Heart left ventricle (tissue), 13 donors: Measurements from ENCODE around the gene USP54.

Experiments
- POLR2A ChIP-seq, 2 donors: fragments of 450-650 bp; IDR thresholded peaks; one replicate each; pipeline ENCODE4 v1.6.1; 2017; ENCODE audit warnings: antibody characterized with exemption in 2 of 2, mild to moderate bottlenecking in 2 of 2, moderate library complexity in 2 of 2
- TF ChIP-seq, protein P1 (sequence below), 12 donors: fragments of 200-600 bp; sonication (generic) in 4 of 12; IDR thresholded peaks; one replicate each; pipeline versions ENCODE4 v1.5.0 to v1.8.0; 2018 to 2022; ENCODE audit warnings: antibody characterized with exemption in 12 of 12, mild to moderate bottlenecking in 5 of 12
- donor health status: ischemic (EF 13 %, LVEDD 7.1; RV severe dilation, severe dysfunction).
- donor health status: DM: no; HTN: yes; CAD: no.
- donor health status: DM: no; HTN: no; CAD: no.
- donor health status: ischemic (EF 25% LVEDD 6.9; RV normal size, moderate dysfunction).
- donor health status: ischemic (EF 25% LVEDD 5.7; RV mildly dilated, moderate dysfunction).
- donor health status: ischemic (EF 35%, LVEDD 5.7; RV mildly dilated, moderate dysfunction).
- donor health status: nonischemic (EF 11% LVEDD 7.7; RV severe dilation, severe dysfunction).
- donor health status: DM: yes; HTN: yes; CAD: no.
- donor health status: PGD.
- donor health status: ischemic (EF 29% LVEDD 5.4; RV normal size, mild dysfunction).
- donor health status: nonischemic (EF 23%, LVEDD 6.1; RV moderate dilation, normal function).

DNA sequence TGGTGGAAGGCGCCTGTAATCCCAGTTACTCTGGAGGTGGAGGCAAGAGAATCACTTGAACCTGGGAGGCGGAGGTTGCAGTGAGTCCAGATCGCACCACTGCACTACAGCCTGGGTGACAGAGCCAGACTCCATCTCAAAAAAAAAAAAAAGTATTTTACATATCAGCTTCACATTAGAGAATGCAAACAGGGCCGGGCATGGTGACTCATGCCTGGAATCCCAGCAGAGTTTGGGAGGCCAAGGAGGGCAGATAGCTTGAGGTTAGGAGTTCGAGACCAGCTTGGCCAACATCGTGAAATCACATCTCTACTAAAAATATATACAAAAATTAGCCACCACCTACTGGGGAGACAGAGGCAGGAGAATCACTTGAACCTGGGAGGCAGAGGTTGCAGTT, 31.6 kb downstream of the USP54 start:
- TF ChIP-seq, protein P1, sequence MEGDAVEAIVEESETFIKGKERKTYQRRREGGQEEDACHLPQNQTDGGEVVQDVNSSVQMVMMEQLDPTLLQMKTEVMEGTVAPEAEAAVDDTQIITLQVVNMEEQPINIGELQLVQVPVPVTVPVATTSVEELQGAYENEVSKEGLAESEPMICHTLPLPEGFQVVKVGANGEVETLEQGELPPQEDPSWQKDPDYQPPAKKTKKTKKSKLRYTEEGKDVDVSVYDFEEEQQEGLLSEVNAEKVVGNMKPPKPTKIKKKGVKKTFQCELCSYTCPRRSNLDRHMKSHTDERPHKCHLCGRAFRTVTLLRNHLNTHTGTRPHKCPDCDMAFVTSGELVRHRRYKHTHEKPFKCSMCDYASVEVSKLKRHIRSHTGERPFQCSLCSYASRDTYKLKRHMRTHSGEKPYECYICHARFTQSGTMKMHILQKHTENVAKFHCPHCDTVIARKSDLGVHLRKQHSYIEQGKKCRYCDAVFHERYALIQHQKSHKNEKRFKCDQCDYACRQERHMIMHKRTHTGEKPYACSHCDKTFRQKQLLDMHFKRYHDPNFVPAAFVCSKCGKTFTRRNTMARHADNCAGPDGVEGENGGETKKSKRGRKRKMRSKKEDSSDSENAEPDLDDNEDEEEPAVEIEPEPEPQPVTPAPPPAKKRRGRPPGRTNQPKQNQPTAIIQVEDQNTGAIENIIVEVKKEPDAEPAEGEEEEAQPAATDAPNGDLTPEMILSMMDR (IDR thresholded peaks at IDR 0.05): no peak
- no peak for TF ChIP-seq POLR2A (IDR thresholded peaks at IDR 0.05)
